HG03432 (cell line): ENCODE results near the gene DISP2.

Experiments
- ATAC-seq: cut with Tn5 transposase; IDR thresholded peaks from one replicate; pipeline ENCODE4 v1.9.1; 2021; ENCODE audit warnings: mild to moderate bottlenecking, moderate library complexity; ENCODE audit not compliant: unreplicated experiment

DISP2 gene

GRCh38 chr15:40361640-40362039 lies 3.6 kb downstream of the DISP2 start:
- no peak for ATAC-seq

DNA sequence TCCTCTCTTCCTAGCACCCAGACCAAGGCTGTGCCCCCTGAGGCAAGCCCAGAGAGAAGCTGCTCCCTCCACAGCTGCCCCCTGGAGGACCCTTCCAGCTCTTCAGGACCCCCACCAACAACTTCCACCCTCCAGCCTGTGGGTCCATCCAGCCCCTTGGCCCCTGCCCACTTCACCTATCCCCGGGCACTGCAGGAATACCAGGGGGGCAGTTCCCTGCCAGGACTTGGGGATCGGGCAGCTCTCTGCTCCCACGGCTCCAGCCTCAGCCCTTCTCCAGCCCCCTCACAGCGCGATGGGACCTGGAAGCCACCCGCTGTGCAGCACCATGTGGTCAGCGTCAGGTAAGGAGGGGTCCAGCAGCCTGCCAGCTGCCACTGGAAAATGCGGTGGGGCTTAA lies 5.6 kb downstream of the DISP2 start:
- ATAC-seq: no peak

DNA sequence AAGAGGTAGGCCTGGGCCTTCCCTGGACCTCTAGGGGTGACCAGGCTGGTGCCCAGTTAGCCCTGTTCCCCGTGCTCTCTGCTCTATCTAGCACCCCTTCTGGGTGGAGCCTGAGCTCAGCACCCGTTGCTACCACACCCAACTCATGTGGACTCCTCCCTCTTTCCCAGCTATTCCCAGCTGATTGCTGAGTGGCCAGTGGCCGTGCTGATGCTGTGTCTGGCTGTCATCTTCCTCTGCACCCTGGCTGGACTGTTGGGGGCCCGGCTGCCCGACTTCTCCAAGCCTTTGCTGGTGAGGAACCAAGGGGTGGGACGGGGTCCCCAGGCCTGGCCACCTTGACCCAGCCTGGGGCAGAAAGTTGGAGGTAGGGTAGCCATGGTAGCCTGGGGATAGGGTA lies 6.2 kb downstream of the DISP2 start:
- ATAC-seq: no peak

DNA sequence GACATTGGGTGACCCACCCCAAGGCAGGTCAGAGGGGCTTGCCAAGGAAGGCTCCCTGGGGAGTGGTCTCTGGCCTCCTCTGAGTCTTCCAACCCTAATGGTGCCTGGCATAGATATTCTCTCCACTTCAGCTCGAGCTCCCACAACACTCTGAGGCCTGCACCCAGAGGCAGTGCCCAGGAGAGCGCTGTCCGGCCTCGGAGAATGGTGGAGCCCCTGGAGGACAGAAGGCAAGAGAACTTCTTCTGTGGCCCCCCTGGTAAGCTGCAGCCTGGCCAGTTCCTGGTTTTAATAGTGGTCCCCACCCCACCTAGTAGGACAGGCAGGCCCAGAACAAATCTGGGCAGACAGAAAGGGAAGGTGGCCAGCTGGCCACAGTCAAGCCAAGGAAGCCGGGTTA lies 7.0 kb downstream of the DISP2 start:
- no peak for ATAC-seq

GRCh38 chr15:40365624-40366456 lies 7.8 kb downstream of the DISP2 start:
- no peak for ATAC-seq

DNA sequence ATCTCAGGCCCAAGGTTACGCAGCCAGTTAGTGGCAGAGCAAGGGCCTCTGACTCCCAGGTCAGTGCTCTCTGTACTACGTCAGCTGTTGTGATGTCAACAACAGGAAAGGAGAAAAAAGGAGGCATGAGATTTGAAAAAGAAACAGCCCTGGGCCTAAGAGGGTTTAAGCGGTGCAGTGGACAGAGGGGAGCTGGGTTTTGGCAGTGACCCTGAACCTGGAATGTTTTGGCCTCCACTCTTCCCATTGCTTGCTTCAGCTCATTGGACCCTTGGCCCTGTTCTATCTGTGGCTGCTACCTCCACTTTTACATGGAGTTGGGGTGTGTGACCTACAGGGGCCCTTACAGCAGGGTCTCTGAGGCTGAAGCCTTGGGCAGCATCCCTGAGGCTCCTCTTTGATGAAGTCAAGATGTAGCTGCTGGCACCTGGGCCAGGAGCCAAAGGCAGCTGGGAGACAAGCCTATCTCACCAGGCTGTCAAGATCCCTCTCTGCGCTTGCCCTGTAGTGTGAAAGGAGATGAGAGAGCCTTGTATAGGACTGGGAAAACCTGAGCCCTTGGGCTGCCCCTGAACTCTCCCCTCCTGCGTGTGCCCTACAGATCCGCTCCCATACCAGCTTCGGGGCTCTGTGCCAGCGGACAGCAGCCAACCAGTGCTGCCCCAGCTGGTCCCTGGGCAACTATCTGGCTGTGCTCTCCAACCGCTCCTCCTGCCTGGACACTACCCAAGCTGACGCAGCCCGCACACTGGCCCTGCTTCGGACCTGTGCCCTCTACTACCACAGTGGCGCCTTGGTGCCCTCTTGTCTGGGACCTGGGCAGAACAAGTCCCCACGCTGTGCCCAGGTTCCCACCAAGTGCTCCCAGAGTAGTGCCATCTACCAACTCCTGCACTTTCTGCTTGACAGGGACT lies 8.7 kb downstream of the DISP2 start:
- ATAC-seq: no peak

DNA sequence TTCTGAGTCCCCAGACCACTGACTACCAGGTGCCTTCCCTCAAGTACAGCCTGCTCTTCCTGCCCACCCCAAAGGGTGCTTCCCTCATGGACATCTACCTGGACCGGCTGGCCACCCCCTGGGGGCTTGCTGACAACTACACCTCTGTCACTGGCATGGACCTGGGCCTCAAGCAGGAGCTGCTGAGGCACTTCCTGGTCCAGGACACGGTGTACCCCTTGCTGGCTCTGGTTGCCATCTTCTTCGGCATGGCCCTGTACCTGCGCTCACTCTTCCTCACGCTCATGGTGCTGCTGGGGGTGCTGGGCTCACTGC lies 9.3 kb downstream of the DISP2 start:
- ATAC-seq: no peak

GRCh38 chr15:40367686-40368611 lies 9.9 kb downstream of the DISP2 start:
- ATAC-seq: peak; percentile 87

DNA sequence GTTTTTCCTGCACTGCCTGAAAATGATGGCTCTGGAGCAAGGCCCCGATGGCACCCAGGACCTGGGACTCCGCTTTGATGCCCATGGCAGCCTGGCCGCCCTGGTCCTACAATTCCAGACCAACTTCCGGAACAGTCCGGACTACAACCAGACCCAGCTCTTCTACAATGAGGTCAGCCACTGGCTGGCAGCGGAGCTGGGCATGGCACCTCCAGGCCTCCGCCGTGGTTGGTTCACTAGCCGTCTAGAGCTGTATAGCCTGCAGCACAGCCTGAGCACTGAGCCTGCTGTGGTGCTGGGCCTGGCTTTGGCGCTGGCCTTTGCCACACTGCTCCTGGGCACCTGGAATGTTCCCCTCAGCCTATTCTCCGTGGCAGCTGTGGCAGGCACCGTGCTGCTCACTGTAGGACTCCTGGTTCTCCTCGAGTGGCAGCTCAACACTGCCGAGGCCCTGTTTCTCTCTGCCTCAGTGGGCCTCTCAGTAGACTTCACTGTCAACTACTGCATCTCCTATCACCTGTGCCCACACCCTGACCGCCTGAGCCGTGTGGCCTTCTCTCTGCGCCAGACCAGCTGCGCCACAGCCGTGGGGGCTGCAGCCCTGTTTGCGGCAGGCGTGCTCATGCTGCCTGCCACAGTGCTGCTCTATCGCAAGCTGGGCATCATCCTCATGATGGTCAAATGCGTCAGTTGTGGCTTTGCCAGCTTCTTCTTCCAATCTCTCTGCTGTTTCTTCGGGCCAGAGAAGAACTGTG lies 10.9 kb downstream of the DISP2 start:
- no peak for ATAC-seq

DNA sequence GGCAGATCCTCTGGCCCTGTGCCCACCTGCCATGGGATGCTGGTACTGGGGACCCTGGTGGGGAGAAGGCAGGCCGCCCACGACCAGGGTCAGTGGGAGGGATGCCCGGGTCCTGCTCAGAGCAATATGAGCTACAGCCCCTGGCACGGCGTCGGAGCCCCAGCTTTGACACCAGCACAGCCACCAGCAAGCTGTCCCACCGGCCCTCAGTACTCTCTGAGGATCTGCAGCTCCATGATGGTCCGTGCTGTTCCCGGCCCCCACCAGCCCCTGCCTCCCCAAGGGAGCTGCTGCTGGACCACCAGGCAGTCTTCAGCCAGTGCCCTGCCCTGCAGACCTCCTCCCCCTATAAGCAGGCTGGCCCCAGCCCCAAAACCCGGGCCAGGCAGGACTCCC lies 11.5 kb downstream of the DISP2 start:
- no peak for ATAC-seq

GRCh38 chr15:40369971-40370370 lies 12.0 kb downstream of the DISP2 start:
- ATAC-seq: no peak

DNA sequence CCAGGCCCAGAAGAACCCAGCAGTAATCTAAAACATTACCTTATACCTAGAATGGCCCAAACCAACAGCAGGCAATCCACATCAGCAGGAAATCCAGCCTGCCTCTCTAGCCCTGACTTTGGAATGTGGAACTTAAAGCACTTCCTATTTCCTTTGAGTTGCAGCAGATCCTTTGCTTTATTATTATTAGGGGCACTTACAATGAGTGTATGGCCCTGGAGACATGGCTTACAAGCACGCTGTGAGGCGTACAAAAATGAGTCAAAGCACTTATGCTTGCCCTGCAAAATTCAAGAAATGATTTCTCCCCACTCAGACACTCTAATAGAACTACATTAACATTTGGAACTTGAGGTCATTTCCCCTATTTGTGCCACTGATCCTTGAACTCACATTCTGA lies 15.0 kb downstream of the DISP2 start:
- no peak for ATAC-seq

DNA sequence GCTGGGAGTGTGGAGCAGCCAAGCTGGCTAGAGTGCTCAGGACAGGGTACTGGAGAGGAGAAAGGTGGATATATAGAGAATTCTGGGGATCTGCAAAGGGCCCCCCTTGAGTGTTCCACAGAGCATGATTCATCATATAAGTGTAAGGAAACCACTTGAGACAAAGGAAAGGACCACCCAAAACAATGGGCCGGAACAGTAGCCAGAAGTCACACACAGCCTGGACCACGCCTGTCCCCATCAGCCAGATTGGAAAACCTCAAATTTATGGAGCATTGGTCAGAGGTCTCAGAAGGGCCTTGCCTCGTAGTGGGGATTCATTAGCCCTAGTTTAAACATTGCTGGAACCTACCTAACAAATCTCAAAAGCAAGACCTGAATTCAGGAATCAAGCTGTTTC lies 19.6 kb downstream of the DISP2 start:
- no peak for ATAC-seq

GRCh38 chr15:40379374-40379773 lies 21.4 kb downstream of the DISP2 start:
- ATAC-seq: no peak

- ATAC-seq: no peak
Measured at GRCh38 chr15:40379853-40380252, 21.8 kb downstream of the DISP2 start.

DNA sequence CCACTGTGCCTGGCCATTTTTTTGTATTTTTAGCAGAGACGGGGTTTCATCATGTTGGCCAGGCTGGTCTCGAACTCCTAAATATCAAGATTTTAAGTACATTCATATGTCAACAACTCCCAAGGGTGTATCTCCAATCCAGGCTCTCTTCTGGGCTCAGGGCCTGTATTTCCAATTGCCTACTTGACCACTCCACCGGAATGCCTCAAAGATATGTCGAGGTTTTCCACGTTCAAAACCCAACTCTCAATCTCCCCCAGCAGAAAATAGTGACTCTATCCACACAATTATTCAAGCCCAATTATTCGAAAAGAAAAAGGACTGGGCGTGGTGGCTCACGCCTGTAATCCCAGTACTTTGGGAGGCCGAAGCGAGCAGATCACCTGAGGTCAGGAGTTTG lies 22.6 kb downstream of the DISP2 start:
- ATAC-seq: no peak

GRCh38 chr15:40381818-40382529 lies 24.0 kb downstream of the DISP2 start:
- ATAC-seq: no peak

DNA sequence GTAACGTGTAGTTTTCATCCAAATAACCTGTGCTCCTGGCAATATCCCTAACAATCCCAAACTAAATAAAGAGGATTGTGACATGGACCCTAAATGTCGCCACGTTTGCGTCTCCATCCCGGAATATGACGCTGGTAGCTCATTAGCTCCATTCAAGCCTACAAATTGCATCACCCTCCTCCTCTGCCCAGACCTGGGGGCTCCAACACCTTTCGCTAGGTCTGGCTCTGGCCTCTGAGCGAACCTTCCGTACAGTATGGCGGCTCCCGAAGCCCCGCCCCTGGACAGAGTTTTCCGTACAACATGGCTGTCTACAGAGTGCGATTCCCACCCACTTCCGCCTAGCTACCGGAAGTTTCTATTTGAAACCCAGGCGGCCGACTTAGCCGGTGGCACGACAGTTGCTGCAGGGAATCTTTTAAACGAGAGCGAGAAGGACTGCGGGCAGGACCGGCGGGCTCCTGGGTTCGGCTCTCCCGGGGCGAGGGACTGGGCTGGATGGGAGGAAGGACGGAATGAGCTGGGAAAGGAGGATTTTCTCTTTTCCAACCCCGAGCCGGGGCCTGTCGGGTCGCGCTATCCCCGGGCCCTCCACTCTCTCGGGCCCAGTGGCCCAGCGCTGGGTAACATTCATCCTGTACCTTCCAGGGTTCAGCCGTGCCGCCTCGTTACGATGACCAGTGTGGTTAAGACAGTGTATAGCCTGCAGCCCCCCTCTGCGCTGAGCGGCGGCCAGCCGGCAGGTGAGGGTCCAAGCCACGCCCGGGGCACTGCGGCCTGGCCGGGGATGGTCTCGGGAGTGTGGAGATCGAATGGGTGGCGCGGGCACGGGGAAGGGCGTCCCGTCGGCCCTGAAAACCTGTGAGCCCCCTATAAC lies 24.8 kb downstream of the DISP2 start, which contains the start of gene KNSTRN:
TSS of gene KNSTRN (plus strand) at position 142 of the 877 bp plus-strand sequence. CDS start at position 257, 115 bp downstream.
- peak; percentile 92 for ATAC-seq

DNA sequence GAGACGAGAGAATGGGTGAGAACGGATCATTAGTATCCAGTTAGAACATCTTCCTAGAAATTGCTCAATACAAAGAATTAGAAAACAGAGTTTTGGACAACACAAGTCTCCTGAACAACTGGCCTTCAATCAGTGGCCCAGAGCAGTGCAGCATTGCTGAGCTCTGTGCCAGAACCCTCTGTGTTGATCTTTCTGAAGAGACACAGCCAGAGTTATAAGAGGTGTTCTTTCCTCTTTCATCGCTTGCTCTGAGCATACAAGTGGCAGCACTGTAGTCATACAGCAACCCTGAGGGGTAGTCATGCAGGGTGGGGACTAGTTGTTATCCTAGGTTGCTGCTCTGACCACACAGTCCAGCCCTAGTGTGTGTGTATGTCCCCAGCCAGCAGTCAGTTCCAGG lies 28.5 kb downstream of the DISP2 start:
- no peak for ATAC-seq
